ENCODE results near the gene NLGN1.

The NLGN1 gene

DNA sequence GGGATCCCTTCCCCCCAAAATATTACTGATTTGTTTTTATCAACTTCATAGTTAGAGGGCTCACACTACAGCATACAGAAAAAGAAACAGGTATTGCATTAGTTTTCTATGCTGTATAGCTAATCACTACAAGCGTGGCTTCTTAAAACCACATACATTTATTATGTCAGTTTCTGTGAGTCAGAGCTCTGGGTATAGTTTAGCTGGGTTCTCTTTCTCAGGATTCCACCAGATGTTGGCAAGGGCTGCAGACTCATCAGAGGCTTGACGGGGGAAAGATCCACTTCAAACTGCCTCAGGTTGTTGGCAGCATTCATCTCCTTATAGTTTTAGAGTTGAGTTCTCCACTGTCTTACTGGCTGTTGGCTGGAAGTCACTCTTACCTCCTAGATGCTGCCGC lies 328.0 kb downstream of the NLGN1 start:
- TF ChIP-seq, protein P1, sequence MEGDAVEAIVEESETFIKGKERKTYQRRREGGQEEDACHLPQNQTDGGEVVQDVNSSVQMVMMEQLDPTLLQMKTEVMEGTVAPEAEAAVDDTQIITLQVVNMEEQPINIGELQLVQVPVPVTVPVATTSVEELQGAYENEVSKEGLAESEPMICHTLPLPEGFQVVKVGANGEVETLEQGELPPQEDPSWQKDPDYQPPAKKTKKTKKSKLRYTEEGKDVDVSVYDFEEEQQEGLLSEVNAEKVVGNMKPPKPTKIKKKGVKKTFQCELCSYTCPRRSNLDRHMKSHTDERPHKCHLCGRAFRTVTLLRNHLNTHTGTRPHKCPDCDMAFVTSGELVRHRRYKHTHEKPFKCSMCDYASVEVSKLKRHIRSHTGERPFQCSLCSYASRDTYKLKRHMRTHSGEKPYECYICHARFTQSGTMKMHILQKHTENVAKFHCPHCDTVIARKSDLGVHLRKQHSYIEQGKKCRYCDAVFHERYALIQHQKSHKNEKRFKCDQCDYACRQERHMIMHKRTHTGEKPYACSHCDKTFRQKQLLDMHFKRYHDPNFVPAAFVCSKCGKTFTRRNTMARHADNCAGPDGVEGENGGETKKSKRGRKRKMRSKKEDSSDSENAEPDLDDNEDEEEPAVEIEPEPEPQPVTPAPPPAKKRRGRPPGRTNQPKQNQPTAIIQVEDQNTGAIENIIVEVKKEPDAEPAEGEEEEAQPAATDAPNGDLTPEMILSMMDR (IDR thresholded peaks at IDR 0.05): no peak
- no peaks in the 10 kb centered on the region for H3K4me1 ChIP-seq (ENCODE audit: control insufficient read depth in 1 of 2, insufficient read depth in 1 of 2, low read depth in 1 of 2, low read length in 1 of 2)
- H3K4me3 ChIP-seq (ENCODE audit: low read depth in 1 of 2, low read length in 1 of 2): no peak overlapping the region
- H3K27ac ChIP-seq: no peak overlapping the region
- H3K9me3 ChIP-seq: no peaks in the 10 kb centered on the region
- H3K36me3 ChIP-seq: no peaks in the 10 kb centered on the region
- H3K27me3 ChIP-seq: no peaks in the 10 kb centered on the region

DNA sequence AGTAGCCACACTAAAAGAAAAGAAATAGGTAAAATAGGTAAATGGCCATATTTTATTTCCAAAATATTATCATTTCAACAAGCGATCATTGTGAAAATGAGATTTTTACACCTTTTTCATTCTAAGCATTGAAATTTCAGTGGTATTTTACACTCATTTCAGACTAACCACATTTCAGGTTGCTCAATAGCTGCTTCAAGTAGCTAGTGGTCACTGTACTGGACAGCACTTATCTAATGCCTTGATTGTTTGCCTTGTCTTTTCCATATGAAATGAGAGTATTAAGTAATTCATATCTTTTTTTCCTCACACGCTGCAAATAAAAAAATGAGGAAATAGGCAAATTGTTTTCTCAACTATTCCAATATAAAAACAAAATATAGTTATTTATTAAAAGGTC lies 332.8 kb downstream of the NLGN1 start:
- TF ChIP-seq, protein P1 (IDR thresholded peaks at IDR 0.05): no peak
- Histone ChIP-seq H3K36me3 (no peaks in the 10 kb centered on the region), H3K27ac (no peak overlapping the region)

DNA sequence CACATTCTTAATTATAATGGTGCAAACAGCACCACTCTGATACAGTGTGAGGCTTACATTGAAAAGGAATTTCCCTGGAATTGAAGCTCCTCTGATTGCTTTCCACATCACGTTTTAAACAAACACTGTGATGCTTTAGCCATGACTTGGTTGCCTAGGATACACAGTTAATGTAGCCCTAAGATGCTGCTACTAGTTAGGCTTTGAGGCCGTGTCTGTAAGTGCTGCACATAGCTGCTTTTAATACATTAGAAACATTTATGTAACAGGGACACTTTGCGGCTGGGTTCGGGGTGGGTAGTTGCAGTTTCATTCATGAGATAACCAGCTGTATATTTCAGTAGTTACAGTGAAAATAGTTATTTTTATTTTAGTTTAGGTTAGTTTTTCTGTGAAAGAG lies 334.7 kb downstream of the NLGN1 start:
- H3K36me3 ChIP-seq: no peaks in the 10 kb centered on the region
- no peaks in the 10 kb centered on the region for H3K27me3 ChIP-seq
- H3K27ac ChIP-seq: no peak overlapping the region
- H3K9me3 ChIP-seq: no peaks in the 10 kb centered on the region
- no peaks in the 10 kb centered on the region for H3K4me1 ChIP-seq (ENCODE audit: control insufficient read depth in 1 of 2, insufficient read depth in 1 of 2, low read depth in 1 of 2, low read length in 1 of 2)
- H3K4me3 ChIP-seq (ENCODE audit: low read depth in 1 of 2, low read length in 1 of 2): no peak overlapping the region
- TF ChIP-seq, protein P1 (IDR thresholded peaks at IDR 0.05): no peak

More for the DNA sequence above, 332.8 kb downstream of the NLGN1 start:
- Histone ChIP-seq H3K27me3 (no peaks in the 10 kb centered on the region), H3K4me1 (ENCODE audit: control insufficient read depth in 1 of 2, insufficient read depth in 1 of 2, low read depth in 1 of 2, low read length in 1 of 2) (no peaks in the 10 kb centered on the region), H3K4me3 (ENCODE audit: low read depth in 1 of 2, low read length in 1 of 2) (no peak overlapping the region), H3K9me3 (no peaks in the 10 kb centered on the region)

DNA sequence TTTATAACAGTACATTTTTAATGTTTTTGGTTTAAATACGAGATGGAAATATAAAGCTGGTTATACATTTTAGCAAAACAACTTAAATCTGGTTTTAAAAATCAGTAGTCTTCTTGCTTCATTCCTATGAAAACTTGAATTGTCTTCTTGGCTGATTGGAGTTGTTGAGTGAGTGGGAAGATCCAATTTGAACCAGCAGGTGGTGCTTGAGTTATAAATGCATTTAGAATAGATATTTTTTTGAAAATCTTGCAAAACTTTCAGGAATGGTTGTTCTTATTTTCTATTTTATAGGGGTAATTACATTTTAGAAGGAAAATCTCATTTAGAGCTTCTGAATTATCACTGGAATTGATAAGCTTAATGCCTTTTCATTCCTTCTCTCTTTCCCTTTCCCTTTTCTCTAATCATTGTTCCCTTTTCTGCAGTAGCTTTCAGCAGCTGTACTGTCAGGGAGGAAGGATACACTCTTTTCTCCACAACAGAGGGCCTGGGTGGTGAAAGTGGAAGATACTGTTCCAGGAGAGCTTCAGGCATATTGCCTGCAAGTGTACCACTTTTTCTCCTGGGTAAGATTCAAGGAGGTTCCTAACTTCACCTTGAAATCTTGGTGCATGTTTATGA lies 335.6 kb downstream of the NLGN1 start:
- Histone ChIP-seq H3K27me3 (no peaks in the 10 kb centered on the region), H3K9me3 (no peaks in the 10 kb centered on the region), H3K4me3 (ENCODE audit: low read depth in 1 of 2, low read length in 1 of 2) (no peak overlapping the region), H3K27ac (no peak overlapping the region), H3K4me1 (ENCODE audit: control insufficient read depth in 1 of 2, insufficient read depth in 1 of 2, low read depth in 1 of 2, low read length in 1 of 2) (no peaks in the 10 kb centered on the region), H3K36me3 (no peaks in the 10 kb centered on the region)
- TF ChIP-seq, protein P1 (IDR thresholded peaks at IDR 0.05): no peak

DNA sequence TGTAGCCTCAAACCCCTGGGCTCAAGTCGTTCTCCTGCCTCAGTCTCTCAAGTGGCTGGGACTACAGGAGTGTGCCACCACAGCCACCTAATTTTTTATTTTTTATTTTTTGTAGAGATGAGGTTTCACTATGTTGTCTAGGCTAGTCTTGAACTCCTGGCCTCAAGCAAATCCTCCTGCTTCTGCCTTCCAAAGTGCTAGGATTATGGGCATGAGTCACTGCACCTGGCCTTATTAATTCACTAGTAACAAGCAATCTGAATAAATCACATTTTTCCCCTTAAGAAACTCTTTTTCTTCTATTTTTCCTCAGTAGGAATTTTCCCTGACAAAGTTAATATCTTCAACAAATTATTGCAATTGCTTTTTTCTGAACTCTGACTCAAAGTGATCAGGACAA lies 336.9 kb downstream of the NLGN1 start:
- no peaks in the 10 kb centered on the region for H3K4me1 ChIP-seq (ENCODE audit: control insufficient read depth in 1 of 2, insufficient read depth in 1 of 2, low read depth in 1 of 2, low read length in 1 of 2)
- H3K27me3 ChIP-seq: no peaks in the 10 kb centered on the region
- no peak overlapping the region for H3K4me3 ChIP-seq (ENCODE audit: low read depth in 1 of 2, low read length in 1 of 2)
- TF ChIP-seq, protein P1 (IDR thresholded peaks at IDR 0.05): no peak
- no peak overlapping the region for H3K27ac ChIP-seq
- no peaks in the 10 kb centered on the region for H3K36me3 ChIP-seq
- H3K9me3 ChIP-seq: no peaks in the 10 kb centered on the region
